KMS-11 (cell line): ENCODE data around the gene NAT10.

Experiments used
- H2AFZ ChIP-seq: fragments of 200-600 bp; sonication (generic); 2 replicates; pipeline ENCODE4 v1.6.1; 2016; ENCODE audit warnings: antibody characterized with exemption, mixed run types, low read depth
- H3K27ac ChIP-seq: fragments of 200-600 bp; sonication (generic); 2 replicates; pipeline ENCODE4 v1.6.1; 2016; ENCODE audit warnings: mild to moderate bottlenecking, mixed run types
- H3K27me3 ChIP-seq: fragments of 200-600 bp; sonication (generic); 2 replicates; pipeline ENCODE4 v1.6.1; 2017; ENCODE audit warnings: mild to moderate bottlenecking, low read depth, mixed run types, moderate library complexity; ENCODE audit not compliant: insufficient read depth
- H3K36me3 ChIP-seq: fragments of 200-600 bp; sonication (generic); 2 replicates; pipeline ENCODE4 v1.6.1; 2017; ENCODE audit warnings: mild to moderate bottlenecking, mixed run types; ENCODE audit not compliant: insufficient read depth
- H3K4me1 ChIP-seq: fragments of 200-600 bp; sonication (generic); 2 replicates; pipeline ENCODE4 v1.6.1; 2016; ENCODE audit warnings: mild to moderate bottlenecking, low read depth, mixed run types; ENCODE audit not compliant: poor library complexity, severe bottlenecking
- H3K4me2 ChIP-seq: fragments of 200-600 bp; sonication (generic); 2 replicates; pipeline ENCODE4 v1.7.0; 2016; ENCODE audit warnings: mild to moderate bottlenecking, mixed run types
- H3K4me3 ChIP-seq: fragments of 200-600 bp; sonication (generic); IDR thresholded peaks from 2 replicates; pipeline ENCODE4 v1.6.1; 2017; ENCODE audit warnings: low read depth, low read length, mixed read lengths; ENCODE audit not compliant: insufficient read depth
- H3K79me2 ChIP-seq: fragments of 200-600 bp; sonication (generic); 2 replicates; pipeline ENCODE4 v1.6.1; 2016; ENCODE audit warnings: low read depth, mixed run types; ENCODE audit not compliant: insufficient read depth
- H3K9ac ChIP-seq: fragments of 200-600 bp; sonication (generic); 2 replicates; pipeline ENCODE4 v1.6.1; 2016; ENCODE audit warnings: mild to moderate bottlenecking, mixed run types
- H4K20me1 ChIP-seq: fragments of 200-600 bp; sonication (generic); 2 replicates; pipeline ENCODE4 v1.6.1; 2016; ENCODE audit warnings: mild to moderate bottlenecking, mixed run types; ENCODE audit not compliant: insufficient read depth
- CTCF ChIP-seq: fragments of 200-600 bp; sonication (generic); conservative IDR thresholded peaks from 2 replicates; pipeline ENCODE4 v1.6.1; 2017; ENCODE audit warnings: low read depth, mild to moderate bottlenecking, antibody characterized with exemption, low read length, moderate library complexity, mixed read lengths

Gene NAT10

GRCh38 chr11:34135439-34135838 lies 30.0 kb downstream of the NAT10 start:
- no peak overlapping the region for H3K9ac ChIP-seq
- no peaks in the 10 kb centered on the region for H3K4me1 ChIP-seq
- H3K79me2 ChIP-seq: no peaks in the 10 kb centered on the region
- H4K20me1 ChIP-seq: no peaks in the 10 kb centered on the region; the same call in 1 of the 2 replicates
- H3K27me3 ChIP-seq: no peaks in the 10 kb centered on the region
- TF ChIP-seq CTCF: no peak
- no peak overlapping the region for H3K27ac ChIP-seq
- no peak overlapping the region for H3K4me2 ChIP-seq
- H3K4me3 ChIP-seq: no peak overlapping the region
- H2AFZ ChIP-seq: no peak overlapping the region
- H3K36me3 ChIP-seq: peaks cover 3% of the 10 kb centered on the region; the same call in 1 of the 2 replicates

- Histone ChIP-seq H3K79me2 (no peaks in the 10 kb centered on the region), H3K4me3 (no peak overlapping the region), H3K4me2 (no peak overlapping the region), H4K20me1 (no peaks in the 10 kb centered on the region; the same call in 1 of the 2 replicates), H2AFZ (no peak overlapping the region), H3K27me3 (no peaks in the 10 kb centered on the region), H3K36me3 (peaks cover 3% of the 10 kb centered on the region; the same call in 1 of the 2 replicates), H3K4me1 (no peaks in the 10 kb centered on the region), H3K9ac (no peak overlapping the region), H3K27ac (no peak overlapping the region)
- no peak for TF ChIP-seq CTCF
Measured at GRCh38 chr11:34136420-34136819, 31.0 kb downstream of the NAT10 start.

- Histone ChIP-seq H3K4me1 (no peaks in the 10 kb centered on the region), H3K27me3 (no peaks in the 10 kb centered on the region), H3K27ac (no peak overlapping the region), H3K4me3 (no peak overlapping the region), H3K9ac (no peak overlapping the region), H2AFZ (no peak overlapping the region), H3K79me2 (no peaks in the 10 kb centered on the region), H3K36me3 (no peaks in the 10 kb centered on the region; the same call in 1 of the 2 replicates), H4K20me1 (no peaks in the 10 kb centered on the region; the same call in 1 of the 2 replicates), H3K4me2 (no peak overlapping the region)
- TF ChIP-seq CTCF: no peak
Measured at GRCh38 chr11:34139346-34139745, 33.9 kb downstream of the NAT10 start.

GRCh38 chr11:34140149-34140548 lies 34.7 kb downstream of the NAT10 start:
- Histone ChIP-seq H3K4me1 (no peaks in the 10 kb centered on the region), H3K27ac (no peak overlapping the region), H3K9ac (no peak overlapping the region), H3K4me3 (no peak overlapping the region), H3K4me2 (no peak overlapping the region), H2AFZ (no peak overlapping the region), H3K36me3 (no peaks in the 10 kb centered on the region; the same call in 1 of the 2 replicates), H4K20me1 (no peaks in the 10 kb centered on the region; the same call in 1 of the 2 replicates), H3K79me2 (no peaks in the 10 kb centered on the region), H3K27me3 (no peaks in the 10 kb centered on the region)
- no peak for TF ChIP-seq CTCF
